Adrenal gland (tissue), 5 donors: ENCODE results near the gene IL11.

ENCODE experiments used
- POLR2A ChIP-seq, 2 donors: fragments of 450-650 bp; IDR thresholded peaks; one replicate each; pipeline ENCODE4 v1.6.1; 2017; ENCODE audit warnings: antibody characterized with exemption in 2 of 2, mild to moderate bottlenecking in 2 of 2, moderate library complexity in 1 of 2
- TF ChIP-seq, protein P1 (sequence below), 6 experiments: fragments of 450-650 bp in 4 of 6; fragments of 200-600 bp in 2 of 6; sonication (generic) in 1 of 6; IDR thresholded peaks; 1 replicate in 5 of 6; 2 replicates in 1 of 6; pipeline versions ENCODE4 v1.5.1 to v1.8.0; 2016 to 2021; ENCODE audit warnings: antibody characterized with exemption in 6 of 6, mild to moderate bottlenecking in 2 of 6, moderate library complexity in 1 of 6
- donor health status: DM: no; HTN: no; CAD: no.

DNA sequence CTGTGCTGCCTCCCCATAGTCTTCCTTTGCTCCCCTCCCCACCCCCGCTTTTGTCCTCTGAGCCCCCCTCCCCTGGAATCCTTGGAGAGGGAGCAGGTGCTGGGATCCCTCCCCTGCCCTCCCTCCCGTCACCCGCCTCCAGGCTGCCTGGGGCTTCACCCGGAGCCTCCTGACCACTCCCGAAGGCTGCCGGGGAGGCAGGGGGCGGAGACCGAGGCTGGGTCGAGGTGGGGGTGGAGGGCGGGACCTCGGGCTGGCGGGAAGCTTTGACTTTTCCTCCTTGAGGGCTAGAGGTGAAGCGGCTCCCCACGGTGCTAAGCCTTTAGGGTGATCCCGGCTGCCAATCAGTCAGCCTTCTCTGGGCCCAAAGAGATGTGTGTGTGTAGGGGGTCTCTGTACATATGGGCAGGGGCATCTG is 29.1 kb downstream of the IL11 start:
- TF ChIP-seq, protein P1, sequence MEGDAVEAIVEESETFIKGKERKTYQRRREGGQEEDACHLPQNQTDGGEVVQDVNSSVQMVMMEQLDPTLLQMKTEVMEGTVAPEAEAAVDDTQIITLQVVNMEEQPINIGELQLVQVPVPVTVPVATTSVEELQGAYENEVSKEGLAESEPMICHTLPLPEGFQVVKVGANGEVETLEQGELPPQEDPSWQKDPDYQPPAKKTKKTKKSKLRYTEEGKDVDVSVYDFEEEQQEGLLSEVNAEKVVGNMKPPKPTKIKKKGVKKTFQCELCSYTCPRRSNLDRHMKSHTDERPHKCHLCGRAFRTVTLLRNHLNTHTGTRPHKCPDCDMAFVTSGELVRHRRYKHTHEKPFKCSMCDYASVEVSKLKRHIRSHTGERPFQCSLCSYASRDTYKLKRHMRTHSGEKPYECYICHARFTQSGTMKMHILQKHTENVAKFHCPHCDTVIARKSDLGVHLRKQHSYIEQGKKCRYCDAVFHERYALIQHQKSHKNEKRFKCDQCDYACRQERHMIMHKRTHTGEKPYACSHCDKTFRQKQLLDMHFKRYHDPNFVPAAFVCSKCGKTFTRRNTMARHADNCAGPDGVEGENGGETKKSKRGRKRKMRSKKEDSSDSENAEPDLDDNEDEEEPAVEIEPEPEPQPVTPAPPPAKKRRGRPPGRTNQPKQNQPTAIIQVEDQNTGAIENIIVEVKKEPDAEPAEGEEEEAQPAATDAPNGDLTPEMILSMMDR (IDR thresholded peaks at IDR 0.05): no peak
- TF ChIP-seq POLR2A (IDR thresholded peaks at IDR 0.05): no peak
